ENCODE measurements around the gene ZNF133.

- TF ChIP-seq EZH2 (IDR thresholded peaks at IDR 0.05), result no peak
- TF ChIP-seq FOXP2 (optimal IDR thresholded peaks at IDR 0.05; ENCODE audit: control extremely low read depth, extremely low read length, insufficient read depth), result no peak
Observed at GRCh38 chr20:18289306-18289705, 979 bp downstream of the ZNF133 start.
